Activated CD4-positive, CD25-positive, alpha-beta regulatory T cell treated with anti-CD3 and anti-CD28 coated beads, Interleukin-2, amount 50 U/mL, for 16 hours (primary cell): Measurements from ENCODE around the gene UBAC1.

Experiments used
- DNase-seq: peaks from one replicate; pipeline ENCODE4 v3.0.0-alpha.2; 2020; ENCODE audit warnings: low read depth, low spot score

Gene UBAC1

DNA sequence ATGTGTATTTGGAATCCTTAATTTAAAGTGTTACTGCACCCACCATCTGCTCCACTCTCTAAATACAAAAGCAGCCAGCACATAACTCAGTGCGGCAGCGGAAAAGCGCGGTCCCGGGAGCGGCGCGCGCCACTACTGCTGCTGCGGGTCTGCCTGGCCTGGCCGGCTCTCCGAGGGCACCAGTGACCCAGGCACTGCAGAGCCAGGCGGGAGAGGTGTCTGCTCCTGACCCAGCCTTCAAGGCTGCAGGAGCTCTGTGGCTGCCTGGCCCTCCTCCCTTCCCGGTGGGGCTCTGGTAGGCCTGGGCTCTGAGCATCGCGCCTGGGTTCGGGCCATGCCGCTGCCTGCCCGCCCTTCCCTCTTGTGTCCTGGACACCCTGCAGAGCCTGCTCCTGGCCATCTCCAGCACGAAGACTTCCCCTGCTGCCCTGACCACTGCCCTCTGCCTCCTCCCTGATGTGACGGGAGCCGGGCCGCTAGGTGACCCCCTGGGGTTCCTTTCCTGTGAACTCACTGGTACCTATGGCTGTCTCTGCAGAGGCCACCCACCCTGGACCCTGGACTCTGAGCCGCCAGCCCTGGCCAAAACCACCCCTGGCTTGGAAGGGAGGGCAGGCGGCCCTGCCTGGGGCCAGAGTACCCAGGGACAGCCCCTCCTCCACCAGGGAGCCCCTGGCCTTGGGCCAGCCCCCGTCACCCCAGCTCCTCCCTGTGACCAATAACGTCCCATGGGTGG is 32.8 kb upstream of the UBAC1 start:
- DNase-seq, result no peak

GRCh38 chr9:135993409-135993742 is 32.2 kb upstream of the UBAC1 start:
- no peak for DNase-seq

GRCh38 chr9:135992486-135993408 is 31.6 kb upstream of the UBAC1 start:
- DNase-seq, result no peak

- no peak for DNase-seq
Observed at GRCh38 chr9:135991771-135992170, 30.6 kb upstream of the UBAC1 start.

- no peak for DNase-seq
Observed at GRCh38 chr9:135990468-135991429, 29.6 kb upstream of the UBAC1 start.

- DNase-seq, result no peak
Observed at GRCh38 chr9:135989722-135990467, 28.7 kb upstream of the UBAC1 start.

- no peak for DNase-seq
Observed at GRCh38 chr9:135989157-135989556, 28.0 kb upstream of the UBAC1 start.

DNA sequence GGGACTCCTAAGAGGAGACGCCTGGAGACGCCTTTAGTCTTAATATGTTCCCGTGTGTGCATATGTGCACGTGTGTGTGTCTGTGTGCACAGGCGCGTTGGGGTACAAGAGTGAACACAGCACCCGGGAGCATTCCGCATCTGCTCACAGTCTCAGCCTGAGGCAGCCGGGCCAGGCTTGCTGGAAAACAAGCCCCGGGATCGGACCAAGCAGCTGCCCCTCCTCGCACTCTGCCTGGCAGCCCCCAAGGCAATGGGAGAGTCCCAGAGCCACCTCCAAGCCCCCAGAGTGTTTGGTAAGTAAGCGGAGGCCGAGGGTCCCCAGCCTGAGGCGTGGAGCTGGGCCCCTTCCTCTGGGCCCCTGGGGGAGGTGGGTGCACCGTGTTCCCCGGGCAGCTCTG is 27.3 kb upstream of the UBAC1 start:
- DNase-seq, result no peak

GRCh38 chr9:135987838-135988404 is 26.7 kb upstream of the UBAC1 start:
- DNase-seq, result no peak

DNA sequence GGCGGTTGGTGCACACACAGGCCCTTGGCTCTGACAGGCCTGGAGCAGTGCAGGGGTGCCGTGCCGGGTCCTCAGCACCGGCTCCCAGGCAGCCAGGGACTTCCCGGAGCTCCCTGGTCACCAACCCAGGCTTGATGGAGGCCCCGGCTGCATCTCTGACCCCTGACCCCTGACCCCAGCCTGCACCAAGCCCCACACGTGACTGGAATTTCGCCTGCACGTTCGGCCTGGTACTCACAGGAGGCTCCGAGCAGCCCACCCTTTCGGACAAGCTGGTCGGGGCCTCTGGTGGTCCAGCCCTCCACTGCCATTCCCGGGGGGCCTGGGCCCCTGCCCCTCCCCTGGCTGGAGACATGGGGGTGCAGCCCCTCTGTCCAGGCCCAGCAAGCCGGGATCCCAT is 25.4 kb upstream of the UBAC1 start:
- DNase-seq, result no peak

- no peak for DNase-seq
Observed at GRCh38 chr9:135985889-135986288, 24.7 kb upstream of the UBAC1 start.

DNA sequence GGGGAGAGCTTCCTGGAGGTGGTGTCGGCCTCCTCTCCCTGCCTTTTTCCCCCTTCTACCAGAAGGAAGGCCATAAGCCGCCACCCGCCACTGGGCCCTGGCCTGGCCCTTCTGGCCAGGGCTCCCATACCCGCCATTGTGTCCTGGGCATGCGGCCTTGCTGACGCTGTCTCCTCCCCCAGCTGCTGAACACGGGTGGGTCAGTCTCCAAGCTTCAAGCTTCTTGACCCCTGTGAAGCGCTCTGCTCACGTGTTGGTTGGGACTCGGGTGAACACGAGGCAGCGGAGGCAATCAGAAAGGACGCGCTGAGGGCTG is 24.2 kb upstream of the UBAC1 start:
- no peak for DNase-seq

- no peak for DNase-seq
Observed at GRCh38 chr9:135984072-135984710, 23.0 kb upstream of the UBAC1 start.

- no peak for DNase-seq
Observed at GRCh38 chr9:135983208-135984071, 22.3 kb upstream of the UBAC1 start.

DNA sequence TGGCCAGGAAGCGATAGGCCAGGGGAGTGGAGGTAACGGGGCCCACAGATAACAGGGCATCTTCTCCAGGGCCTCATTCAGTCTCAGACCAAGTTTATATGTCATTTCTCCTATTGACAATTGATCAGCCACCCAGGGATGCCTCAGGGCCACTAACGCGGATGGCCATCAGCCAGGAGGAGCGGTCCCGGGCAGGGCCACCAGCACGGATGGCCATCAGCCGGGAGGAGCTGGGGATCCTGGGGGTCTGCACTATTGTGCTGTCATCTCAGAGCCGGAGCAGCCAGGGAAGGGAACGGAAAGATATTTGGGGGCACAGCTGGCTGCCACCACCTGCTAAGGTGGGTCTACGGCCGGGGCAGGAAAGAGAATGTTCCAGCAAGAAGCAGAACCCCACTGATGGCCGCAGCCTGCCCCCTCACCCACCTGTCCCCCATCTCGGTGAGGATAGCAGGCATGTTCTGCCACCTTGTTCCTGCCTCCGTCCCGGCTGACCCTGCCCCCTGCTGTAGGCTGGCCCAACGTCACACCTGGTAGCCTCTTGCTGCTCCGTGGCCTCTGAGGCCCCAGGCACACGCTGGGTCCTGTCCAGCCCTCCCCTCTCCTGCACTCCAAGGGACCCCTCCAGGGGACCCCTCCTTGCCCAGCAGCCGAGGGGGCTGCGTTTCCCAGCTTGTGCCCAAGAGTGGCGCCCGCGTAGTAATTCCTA is 21.5 kb upstream of the UBAC1 start:
- no peak for DNase-seq

GRCh38 chr9:135980926-135981630 is 19.9 kb upstream of the UBAC1 start:
- no peak for DNase-seq

- DNase-seq, result no peak
Observed at GRCh38 chr9:135979547-135980166, 18.5 kb upstream of the UBAC1 start.
